Pancreas (tissue), 10 donors: ENCODE results near the gene SERINC2. TPM values are rescaled to one million over a fixed set of nuclear protein-coding genes. Genes with fewer than 3 reads are reported as not detected.

Experiments used
- ATAC-seq, 4 donors: fragments of 200-7000 bp; cut with Tn5 transposase; one replicate each; pipeline versions ENCODE4 v1.8.0 to v1.9.1; 2020; ENCODE audit warnings: mild to moderate bottlenecking in 4 of 4, moderate library complexity in 4 of 4
- DNase-seq, 6 donors: peaks; one replicate each; pipeline ENCODE4 v3.0.0-alpha.2; 2020
- FAIRE-seq: peaks from 2 replicates; lab custom pipeline; 2012; peaks lifted over from hg19 to GRCh38; lab: Jason Lieb, UNC
- H3K27ac ChIP-seq, 4 donors: fragments of 200-600 bp; sonication (generic); 1 replicate in 3 of 4; 2 replicates in 1 of 4; pipeline versions ENCODE4 v1.5.0 to v1.8.0; 2020
- H3K27me3 ChIP-seq, 4 donors: fragments of 200-600 bp; one replicate each; pipeline ENCODE4 v1.8.0; 2021
- H3K36me3 ChIP-seq, 3 donors: fragments of 200-600 bp; sonication (generic) in 1 of 3; one replicate each; pipeline versions ENCODE4 v1.5.0 to v1.8.0; 2020 to 2021
- H3K4me1 ChIP-seq, 3 donors: fragments of 200-600 bp; one replicate each; pipeline ENCODE4 v1.8.0; 2021
- H3K4me3 ChIP-seq, 4 donors: fragments of 200-600 bp; sonication (generic) in 2 of 4; one replicate each; pipeline versions ENCODE4 v1.5.0 to v1.8.0; 2020 to 2021
- H3K9me3 ChIP-seq, 4 donors: fragments of 200-600 bp; one replicate each; pipeline ENCODE4 v1.8.0; 2021
- CTCF ChIP-seq, 4 donors: fragments of 200-600 bp; sonication (generic) in 3 of 4; IDR thresholded peaks; one replicate each; pipeline versions ENCODE4 v1.5.0 to v1.8.0; 2021; ENCODE audit warnings: antibody characterized with exemption in 4 of 4
- WGBS, 2 donors: extraction: QIAGEN DNeasy Blood & Tissue Kit; methylation state at CpG; one replicate each; pipeline ENCODE4 v1.1.7; 2013; 5-methylcytosine and 5-hydroxymethylcytosine counted together
- intact Hi-C, 3 donors: fragments of 100-400 bp; cut with DNase I; formaldehyde crosslinking; loops; one replicate each; pipeline versions ENCODE4 v1.11.1 to v1.14.2; 2022
- polyA plus RNA-seq, 2 donors: library from polyadenylated mRNA; stranded (reverse); fragments of 200-250 nt; gene quantifications; one replicate each; pipeline ENCODE4 v1.2.3, GENCODE V29; 2013
- total RNA-seq, 6 donors: library from RNA; stranded (reverse); fragmentation: NEBNext Ultra II Directional in 4 of 6; extraction: Animal tissue kit (Norgen Biotek cat#: 25700) in 4 of 6; gene quantifications; one replicate each; pipeline versions ENCODE4 v1.2.1 to v1.2.4, GENCODE V29; 2021 to 2023
- donor health status: healthy with polysubstance abuse.
- donor health status: DM: no; HTN: no; CAD: no; lungs with moderate emphysema.
- donor health status: DM: no; HTN: no; CAD: no.
- donor health status: control.
- donor health status: control.
- donor health status: Bipolar disorder and iron deficiency.
- donor health status: DM: yes; HTN: yes; CAD: no.
- donor health status: DM: no; HTN: no; CAD: no.
- donor health status: DM: no; HTN: no; CAD: no.
- donor health status: DM: yes; HTN: yes; CAD: no.

Gene SERINC2
- total and polyA plus RNA-seq, 8 donors = 8.8 to 38.9 (median 19.7) TPM

DNA sequence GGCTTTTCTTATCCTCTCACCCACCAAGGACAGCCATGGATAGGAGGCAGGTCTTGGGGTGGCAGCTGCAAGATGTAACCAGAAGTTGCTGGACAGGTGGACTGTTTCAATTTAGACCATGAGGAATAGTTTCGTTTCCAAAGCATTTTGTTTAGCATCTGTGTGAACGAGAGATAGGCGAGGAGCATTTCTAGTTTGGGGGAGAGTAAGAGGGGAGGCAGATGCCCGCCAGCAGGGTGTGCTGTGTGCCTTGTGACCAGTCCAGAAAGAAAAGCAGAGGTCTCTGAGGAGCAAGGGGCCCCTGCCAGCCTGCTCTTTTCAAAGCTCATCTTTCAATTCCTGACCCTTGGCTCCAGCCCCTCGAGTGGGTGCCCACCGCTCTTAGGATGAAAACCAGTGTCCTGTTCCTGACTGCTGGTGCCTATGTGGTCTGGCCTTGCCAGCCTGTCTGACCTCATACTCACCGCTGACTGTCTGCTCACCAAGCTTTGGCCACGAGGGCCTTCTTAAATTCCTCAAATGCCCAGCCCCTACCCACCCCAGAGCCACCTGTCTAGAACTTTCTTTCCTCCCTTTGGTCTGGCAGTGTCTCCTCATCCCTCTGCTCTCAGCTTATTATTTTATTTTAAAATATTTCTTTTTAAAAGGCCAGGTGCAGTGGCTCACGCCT is 8.5 kb downstream of the SERINC2 start:
- ATAC-seq (no peak), DNase-seq (peak in 1 of 6 donors; percentile 46), FAIRE-seq (no peak)
- Histone ChIP-seq H3K9me3 (no peaks in the 10 kb centered on the region), H3K4me3 (no peak overlapping the region), H3K27me3 (no peaks in the 10 kb centered on the region), H3K36me3 (no peaks in the 10 kb centered on the region), H3K27ac (no peak overlapping the region), H3K4me1 (peaks cover 0 to 2% (median 0%) of the 10 kb centered on the region in 3 donors)
- TF ChIP-seq CTCF (IDR thresholded peaks at IDR 0.05) = no peak
- intact Hi-C loops = no loop called here
- 71 to 84% methylated on average over 9 of the region's 9 CpGs for WGBS, 2 donors

GRCh38 chr1:31422505-31423319 is 9.7 kb downstream of the SERINC2 start:
- no peak overlapping the region for H3K4me3 ChIP-seq
- H3K36me3 ChIP-seq = peaks cover 0 to 4% (median 0%) of the 10 kb centered on the region in 3 donors
- TF ChIP-seq CTCF (IDR thresholded peaks at IDR 0.05) = peak; percentile 68 to 93 (median 90)
- peak; percentile 40 to 89 (median 70) for DNase-seq
- H3K27ac ChIP-seq = peak overlapping the region in 3 of 4 donors; percentile 5 to 33 (median 16)
- no peaks in the 10 kb centered on the region for H3K27me3 ChIP-seq
- no peak for FAIRE-seq
- peak; percentile 82 to 97 (median 94) for ATAC-seq
- 38 to 45% methylated on average over 15 of the region's 15 CpGs for WGBS, 2 donors
- no peaks in the 10 kb centered on the region for H3K4me1 ChIP-seq
- H3K9me3 ChIP-seq = no peaks in the 10 kb centered on the region
- intact Hi-C loops = no loop called here

- Histone ChIP-seq H3K4me1 (no peaks in the 10 kb centered on the region), H3K36me3 (peaks cover 0 to 4% (median 0%) of the 10 kb centered on the region in 3 donors), H3K27me3 (no peaks in the 10 kb centered on the region), H3K27ac (no peak overlapping the region), H3K9me3 (no peaks in the 10 kb centered on the region), H3K4me3 (no peak overlapping the region)
- intact Hi-C loops = no loop called here
- DNase-seq (peak in 2 of 6 donors; percentile 41 to 71), ATAC-seq (no peak), FAIRE-seq (no peak)
- no peak for TF ChIP-seq CTCF (IDR thresholded peaks at IDR 0.05)
- 83 to 87% methylated on average over 23 of the region's 23 CpGs for WGBS, 2 donors
These were observed 10.5 kb downstream of the SERINC2 start for GRCh38 chr1:31423418-31423947.

GRCh38 chr1:31424568-31424967 is 11.6 kb downstream of the SERINC2 start:
- intact Hi-C loops = no loop called here
- FAIRE-seq = no peak
- peak in 1 of 6 donors; percentile 59 for DNase-seq

More at GRCh38 chr1:31424568-31424967, 11.6 kb downstream of the SERINC2 start:
- peaks cover 0 to 4% (median 0%) of the 10 kb centered on the region in 3 donors for H3K36me3 ChIP-seq
- 85 to 94% methylated on average over 12 to 15 of the region's 15 CpGs for WGBS, 2 donors
- no peak for TF ChIP-seq CTCF (IDR thresholded peaks at IDR 0.05)
- H3K27me3 ChIP-seq = no peaks in the 10 kb centered on the region
- H3K4me1 ChIP-seq = no peaks in the 10 kb centered on the region
- H3K27ac ChIP-seq = no peak overlapping the region
- no peaks in the 10 kb centered on the region for H3K9me3 ChIP-seq
- ATAC-seq = no peak
- H3K4me3 ChIP-seq = no peak overlapping the region
